Keratinocyte (primary cell): ENCODE results near the gene SCFD1. TPM values are rescaled to one million over a fixed set of nuclear protein-coding genes. Genes with fewer than 3 reads are reported as not detected.

Source experiments
- DNase-seq: peaks from one replicate; pipeline ENCODE4 v3.0.0-alpha.2; 2011; ENCODE audit warnings: low read depth, missing footprints, low spot score
- FAIRE-seq: peaks from 2 replicates; lab custom pipeline; 2011; peaks lifted over from hg19 to GRCh38; lab: Jason Lieb, UNC
- H2AFZ ChIP-seq: 2 replicates; pipeline ENCODE4 v1.6.0; 2012; ENCODE audit warnings: low read length, control low read depth, inconsistent platforms; ENCODE audit not compliant: control insufficient read depth
- H3K27ac ChIP-seq: 2 replicates; pipeline ENCODE4 v1.5.1; 2011; ENCODE audit warnings: low read length; ENCODE audit not compliant: control insufficient read depth, insufficient read depth
- H3K27me3 ChIP-seq: 3 replicates; pipeline ENCODE4 v1.6.0; 2011; ENCODE audit warnings: low read length; ENCODE audit not compliant: control insufficient read depth, insufficient read depth; ENCODE audit errors: extremely low read depth
- H3K36me3 ChIP-seq, 2 experiments: 2 replicates in 1 of 2; 3 replicates in 1 of 2; pipeline ENCODE4 v1.5.1; 2011; ENCODE audit warnings: low read length in 2 of 2, mild to moderate bottlenecking in 1 of 2; ENCODE audit not compliant: control insufficient read depth in 2 of 2, insufficient read depth in 2 of 2; ENCODE audit errors: extremely low read depth in 1 of 2
- H3K4me1 ChIP-seq: 3 replicates; pipeline ENCODE4 v1.5.1; 2011; ENCODE audit warnings: low read length; ENCODE audit not compliant: control insufficient read depth, insufficient read depth; ENCODE audit errors: extremely low read depth
- H3K4me2 ChIP-seq: 3 replicates; pipeline ENCODE4 v1.6.0; 2011; ENCODE audit warnings: low read depth, low read length; ENCODE audit not compliant: control insufficient read depth, insufficient read depth; ENCODE audit errors: extremely low read depth
- H3K4me3 ChIP-seq, 3 experiments: fragments of 200-600 bp in 1 of 3; sonication (generic) in 1 of 3; 2 replicates in 2 of 3; 3 replicates in 1 of 3; pipeline ENCODE4 v1.5.1; 2011 to 2016; ENCODE audit warnings: low read length in 3 of 3, mild to moderate bottlenecking in 3 of 3, control low read depth in 2 of 3, inconsistent platforms in 1 of 3, low read depth in 1 of 3, mixed read lengths in 1 of 3, mixed run types in 1 of 3, moderate library complexity in 1 of 3; ENCODE audit not compliant: control insufficient read depth in 2 of 3, insufficient read depth in 2 of 3; ENCODE audit errors: extremely low read depth in 1 of 3
- H3K79me2 ChIP-seq: 2 replicates; pipeline ENCODE4 v1.6.0; 2012; ENCODE audit warnings: low read length; ENCODE audit not compliant: control insufficient read depth, insufficient read depth
- H3K9ac ChIP-seq: 3 replicates; pipeline ENCODE4 v1.6.0; 2011; ENCODE audit warnings: low read length; ENCODE audit not compliant: control insufficient read depth, insufficient read depth; ENCODE audit errors: extremely low read depth
- H3K9me1 ChIP-seq: 3 replicates; pipeline ENCODE4 v1.6.0; 2011; ENCODE audit warnings: low read length; ENCODE audit not compliant: control insufficient read depth, insufficient read depth; ENCODE audit errors: extremely low read depth
- H3K9me3 ChIP-seq: 2 replicates; pipeline ENCODE4 v1.5.1; 2012; ENCODE audit warnings: low read depth, low read length; ENCODE audit not compliant: control insufficient read depth
- H4K20me1 ChIP-seq: 3 replicates; pipeline ENCODE4 v1.6.0; 2011; ENCODE audit warnings: low read length; ENCODE audit not compliant: control insufficient read depth, insufficient read depth; ENCODE audit errors: extremely low read depth
- EZH2 ChIP-seq: IDR thresholded peaks from one replicate; pipeline ENCODE4 v1.6.1; 2012; ENCODE audit warnings: inconsistent platforms, mild to moderate bottlenecking, low read length, moderate library complexity
- dilution Hi-C: fragments of 300-500 bp; cut with MboI; formaldehyde crosslinking; loops from one replicate; pipeline ENCODE4 v1.7.0; 2020; ENCODE audit warnings: low sequenced_read_pairs; ENCODE audit not compliant: extremely low pct_ligation_motif_present
- polyA plus RNA-seq, 5 experiments: library from polyadenylated mRNA; depleted of rRNA in 3 of 5; stranded (reverse) in 3 of 5; stranded (forward) in 1 of 5; unstranded in 1 of 5; fragments of >200 nt; gene quantifications; 1 replicate in 1 of 5; 2 replicates in 3 of 5; 3 replicates in 1 of 5; pipeline versions ENCODE4 v1.2.1 to v1.2.3, GENCODE V29; 2011 to 2012; ENCODE audit warnings: missing spikeins in 2 of 5, low read depth in 1 of 5, low replicate concordance in 1 of 5
- TF ChIP-seq, protein P1 (sequence below), 3 experiments: IDR thresholded peaks in 1 of 3; conservative IDR thresholded peaks in 1 of 3; optimal IDR thresholded peaks in 1 of 3; 2 replicates in 2 of 3; 3 replicates in 1 of 3; pipeline versions ENCODE3 to v1.5.1; 2011; ENCODE audit warnings: low read length in 3 of 3, mild to moderate bottlenecking in 3 of 3, moderate library complexity in 2 of 3, control low read depth in 1 of 3, inconsistent platforms in 1 of 3; ENCODE audit not compliant: insufficient read depth in 2 of 3; ENCODE audit errors: extremely low read depth in 1 of 3

Gene SCFD1
- polyA plus RNA-seq, 1 donor (not counting 4 experiments of a cell fraction or from before 2014, with no cell fraction given) = 100 TPM

DNA sequence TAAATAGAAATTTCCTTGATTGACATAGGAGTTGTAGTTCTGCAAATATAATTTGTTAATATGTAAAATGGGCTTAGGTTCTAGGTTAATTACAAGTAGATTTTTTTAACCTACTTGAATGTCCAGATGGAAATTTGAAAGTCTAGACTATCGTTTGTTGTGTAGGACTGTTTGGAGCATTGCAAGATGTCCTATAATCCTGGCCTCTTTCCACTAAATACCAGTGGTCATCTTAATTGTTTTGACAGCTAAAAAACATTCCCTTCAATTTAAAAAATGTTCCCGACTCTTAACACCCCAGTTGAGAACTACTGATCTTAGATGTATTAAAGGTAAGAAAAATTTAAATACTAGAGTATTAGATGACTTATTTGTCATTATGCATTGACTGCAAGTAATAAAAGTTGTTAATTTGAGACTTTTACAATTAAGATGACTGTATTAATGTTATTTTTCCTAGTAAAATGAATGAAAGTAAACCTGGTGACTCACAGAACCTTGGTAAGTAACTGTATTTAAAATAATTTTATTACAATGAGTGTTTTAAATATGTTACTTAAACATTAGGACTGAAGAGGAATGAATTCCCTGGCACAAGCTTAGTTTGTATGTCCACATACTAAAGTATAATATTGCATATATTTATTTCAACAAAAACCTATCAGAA, 41.4 kb upstream of the SCFD1 start:
- H3K4me3 ChIP-seq = no peak overlapping the region
- H3K9me1 ChIP-seq = no peaks in the 10 kb centered on the region
- DNase-seq (no peak), FAIRE-seq (no peak)
- H3K9me3 ChIP-seq = no peaks in the 10 kb centered on the region
- H3K79me2 ChIP-seq = peaks cover 89% of the 10 kb centered on the region
- dilution Hi-C loops = no loop called here
- no peak overlapping the region for H2AFZ ChIP-seq
- H3K27me3 ChIP-seq = no peaks in the 10 kb centered on the region
- no peaks in the 10 kb centered on the region for H4K20me1 ChIP-seq
- no peak overlapping the region for H3K4me2 ChIP-seq
- H3K27ac ChIP-seq = no peak overlapping the region
- H3K9ac ChIP-seq = no peak overlapping the region
- TF ChIP-seq, protein P1, sequence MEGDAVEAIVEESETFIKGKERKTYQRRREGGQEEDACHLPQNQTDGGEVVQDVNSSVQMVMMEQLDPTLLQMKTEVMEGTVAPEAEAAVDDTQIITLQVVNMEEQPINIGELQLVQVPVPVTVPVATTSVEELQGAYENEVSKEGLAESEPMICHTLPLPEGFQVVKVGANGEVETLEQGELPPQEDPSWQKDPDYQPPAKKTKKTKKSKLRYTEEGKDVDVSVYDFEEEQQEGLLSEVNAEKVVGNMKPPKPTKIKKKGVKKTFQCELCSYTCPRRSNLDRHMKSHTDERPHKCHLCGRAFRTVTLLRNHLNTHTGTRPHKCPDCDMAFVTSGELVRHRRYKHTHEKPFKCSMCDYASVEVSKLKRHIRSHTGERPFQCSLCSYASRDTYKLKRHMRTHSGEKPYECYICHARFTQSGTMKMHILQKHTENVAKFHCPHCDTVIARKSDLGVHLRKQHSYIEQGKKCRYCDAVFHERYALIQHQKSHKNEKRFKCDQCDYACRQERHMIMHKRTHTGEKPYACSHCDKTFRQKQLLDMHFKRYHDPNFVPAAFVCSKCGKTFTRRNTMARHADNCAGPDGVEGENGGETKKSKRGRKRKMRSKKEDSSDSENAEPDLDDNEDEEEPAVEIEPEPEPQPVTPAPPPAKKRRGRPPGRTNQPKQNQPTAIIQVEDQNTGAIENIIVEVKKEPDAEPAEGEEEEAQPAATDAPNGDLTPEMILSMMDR (optimal IDR thresholded peaks at IDR 0.05 in 1 of 3, IDR thresholded peaks at IDR 0.05 in 1 of 3, conservative IDR thresholded peaks at IDR 0.05 in 1 of 3; ENCODE audit: extremely low read depth in 1 of 3, insufficient read depth in 2 of 3, low read length in 3 of 3) = no peak
- TF ChIP-seq EZH2 = no peak
- H3K4me1 ChIP-seq = no peaks in the 10 kb centered on the region
- H3K36me3 ChIP-seq = no peaks in the 10 kb centered on the region

DNA sequence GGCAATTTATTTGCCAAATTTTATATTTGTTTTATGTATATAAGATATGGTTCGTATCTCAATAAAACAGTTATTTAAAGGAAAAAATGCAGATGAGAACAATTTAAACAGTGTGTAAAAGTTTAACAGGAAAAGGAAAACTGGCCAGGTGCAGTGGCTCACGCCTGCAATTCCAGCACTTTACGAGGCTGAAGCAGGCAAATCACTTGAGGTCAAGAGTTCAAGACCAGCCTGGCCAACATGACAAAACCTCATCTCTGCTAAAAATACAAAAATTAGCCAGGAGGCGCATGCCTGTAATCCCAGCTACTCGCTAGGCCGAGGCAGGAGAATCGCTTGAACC, 40.9 kb upstream of the SCFD1 start:
- Histone ChIP-seq H2AFZ (no peak overlapping the region), H3K27me3 (no peaks in the 10 kb centered on the region), H3K9me1 (no peaks in the 10 kb centered on the region), H3K36me3 (no peaks in the 10 kb centered on the region), H3K4me2 (no peak overlapping the region), H3K4me1 (no peaks in the 10 kb centered on the region), H3K79me2 (peaks cover 87% of the 10 kb centered on the region), H3K9ac (no peak overlapping the region), H3K9me3 (no peaks in the 10 kb centered on the region), H3K4me3 (no peak overlapping the region), H3K27ac (no peak overlapping the region), H4K20me1 (no peaks in the 10 kb centered on the region)
- TF ChIP-seq EZH2 = no peak
- TF ChIP-seq, protein P1 (optimal IDR thresholded peaks at IDR 0.05 in 1 of 3, IDR thresholded peaks at IDR 0.05 in 1 of 3, conservative IDR thresholded peaks at IDR 0.05 in 1 of 3; ENCODE audit: extremely low read depth in 1 of 3, insufficient read depth in 2 of 3, low read length in 3 of 3) = no peak
- FAIRE-seq (no peak), DNase-seq (no peak)
- dilution Hi-C loops = no loop called here
